Subcutaneous abdominal adipose tissue (tissue), 5 donors: ENCODE measurements around the gene COPS9.

Source experiments
- H3K27ac ChIP-seq: one replicate; pipeline ENCODE4 v1.7.0; 2013; ENCODE audit warnings: low read depth, mild to moderate bottlenecking, inconsistent platforms, low read length, moderate library complexity
- H3K27me3 ChIP-seq, 5 donors: one replicate each; pipeline ENCODE4 v1.7.0; 2013; ENCODE audit warnings: low read length in 5 of 5, inconsistent platforms in 1 of 5; ENCODE audit not compliant: control insufficient read depth in 5 of 5, insufficient read depth in 4 of 5
- H3K36me3 ChIP-seq, 5 donors: one replicate each; pipeline ENCODE4 v1.7.0; 2013; ENCODE audit warnings: low read length in 5 of 5; ENCODE audit not compliant: control insufficient read depth in 5 of 5, insufficient read depth in 5 of 5
- H3K4me1 ChIP-seq, 5 donors: one replicate each; pipeline ENCODE4 v1.7.0; 2013; ENCODE audit warnings: low read length in 5 of 5, mild to moderate bottlenecking in 3 of 5, moderate library complexity in 1 of 5; ENCODE audit not compliant: control insufficient read depth in 5 of 5, insufficient read depth in 5 of 5
- H3K4me3 ChIP-seq, 5 donors: one replicate each; pipeline ENCODE4 v1.7.0; 2013; ENCODE audit warnings: low read length in 5 of 5, low read depth in 1 of 5
- H3K9ac ChIP-seq, 5 donors: one replicate each; pipeline ENCODE4 v1.7.0; 2013; ENCODE audit warnings: low read length in 5 of 5, mild to moderate bottlenecking in 4 of 5, moderate library complexity in 3 of 5
- H3K9me3 ChIP-seq, 5 donors: one replicate each; pipeline ENCODE4 v1.7.0; 2013; ENCODE audit warnings: low read length in 5 of 5; ENCODE audit not compliant: control insufficient read depth in 5 of 5
- donor health status: healthy.
- donor health status: healthy.
- donor health status: healthy.
- donor health status: healthy.
- donor health status: healthy.

The COPS9 gene

DNA sequence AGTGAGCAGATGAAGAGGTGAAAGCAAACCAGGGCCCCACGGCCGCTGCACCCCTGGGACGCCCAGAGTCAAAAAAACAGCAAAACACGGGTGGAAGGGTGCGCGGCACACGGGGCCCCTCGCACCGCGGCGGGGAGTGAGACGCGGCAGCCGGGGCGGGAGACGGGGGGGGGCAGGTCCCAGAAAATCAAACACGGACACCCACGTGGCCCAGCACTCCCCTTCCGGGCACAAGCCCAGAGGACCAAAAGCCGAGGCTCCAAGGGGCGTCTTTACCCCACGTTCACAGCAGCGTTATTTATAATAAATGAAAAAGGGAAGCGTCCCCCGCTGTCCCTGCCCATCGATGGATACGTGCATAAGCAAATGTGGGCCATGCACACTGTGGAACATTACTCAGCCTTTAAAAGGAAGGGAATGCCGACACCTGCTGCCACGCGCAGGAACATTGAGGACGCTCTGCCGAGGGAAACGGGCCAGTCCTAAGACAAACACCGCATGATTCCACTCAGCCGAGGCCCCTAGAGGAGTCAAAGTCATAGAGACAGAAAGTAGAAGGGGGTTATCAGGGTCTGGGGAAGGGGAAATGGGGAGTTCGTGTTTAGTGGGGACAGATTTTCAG lies 677 bp upstream of the COPS9 start:
- Histone ChIP-seq H3K9ac (peak overlapping the region in 4 of 5 donors; percentile 56 to 98 (median 94)), H3K36me3 (peaks cover 0 to 21% (median 19%) of the 10 kb centered on the region in 5 donors), H3K9me3 (no peaks in the 10 kb centered on the region), H3K27me3 (peaks cover 0 to 4% (median 0%) of the 10 kb centered on the region in 5 donors), H3K4me1 (peaks cover 7 to 34% (median 25%) of the 10 kb centered on the region in 5 donors), H3K4me3 (peak overlapping the region; percentile 68 to 96 (median 88)), H3K27ac (no peak overlapping the region)

DNA sequence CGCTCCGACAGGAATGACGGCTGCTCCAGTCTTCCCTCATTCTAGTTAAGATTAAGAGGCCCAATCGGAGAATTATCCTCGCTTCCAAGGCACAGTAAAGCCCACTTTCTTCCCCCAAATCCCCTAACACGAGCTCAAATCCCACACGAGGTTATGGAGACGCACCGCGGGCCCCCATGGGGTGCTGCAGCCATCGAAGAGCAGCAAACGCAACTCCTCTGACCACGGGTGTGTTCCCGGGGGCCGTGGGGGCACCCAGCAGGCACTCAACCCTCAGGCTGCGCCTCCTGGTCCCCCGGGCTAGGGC lies 446 bp downstream of the COPS9 start:
- Histone ChIP-seq H3K27me3 (no peaks in the 10 kb centered on the region), H3K9me3 (no peaks in the 10 kb centered on the region), H3K36me3 (peaks cover 0 to 33% (median 30%) of the 10 kb centered on the region in 5 donors), H3K4me3 (peak overlapping the region; percentile 86 to 96 (median 88)), H3K9ac (peak overlapping the region; percentile 87 to 99 (median 97)), H3K27ac (peak overlapping the region; percentile 23), H3K4me1 (peaks cover 7 to 30% (median 25%) of the 10 kb centered on the region in 5 donors)

DNA sequence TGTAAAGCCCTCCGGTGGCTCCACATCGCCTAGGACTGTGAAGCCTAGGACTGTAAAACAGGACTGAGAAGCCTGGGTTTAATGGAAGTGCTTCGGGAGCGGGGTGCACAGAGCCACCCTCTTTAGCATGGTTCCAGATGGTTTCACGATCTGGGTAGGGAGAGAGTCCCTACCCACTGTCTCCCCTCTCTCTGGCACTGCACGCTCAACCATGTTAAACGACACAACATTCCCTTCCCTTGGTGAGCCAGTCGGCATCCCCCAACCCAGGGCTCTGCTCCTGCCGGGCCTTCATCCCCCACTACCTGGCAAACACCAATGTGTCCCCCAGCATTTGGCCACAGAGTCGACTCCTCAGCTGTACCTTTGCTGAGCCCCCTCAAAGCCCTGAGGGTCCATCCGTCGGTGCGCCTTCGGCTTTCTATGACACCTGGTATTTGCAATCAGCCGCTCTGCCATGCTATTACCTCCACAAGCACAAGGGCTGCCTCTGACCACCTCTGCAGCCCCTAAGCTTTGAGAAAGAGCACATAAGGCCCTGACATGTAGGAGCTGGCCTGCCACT lies 1.1 kb downstream of the COPS9 start:
- Histone ChIP-seq H3K27me3 (no peaks in the 10 kb centered on the region), H3K4me1 (peaks cover 7 to 27% (median 22%) of the 10 kb centered on the region in 5 donors), H3K36me3 (peaks cover 0 to 39% (median 36%) of the 10 kb centered on the region in 5 donors), H3K9me3 (no peaks in the 10 kb centered on the region), H3K4me3 (peak overlapping the region; percentile 86 to 96 (median 88)), H3K27ac (no peak overlapping the region), H3K9ac (peak overlapping the region; percentile 87 to 99 (median 97))

DNA sequence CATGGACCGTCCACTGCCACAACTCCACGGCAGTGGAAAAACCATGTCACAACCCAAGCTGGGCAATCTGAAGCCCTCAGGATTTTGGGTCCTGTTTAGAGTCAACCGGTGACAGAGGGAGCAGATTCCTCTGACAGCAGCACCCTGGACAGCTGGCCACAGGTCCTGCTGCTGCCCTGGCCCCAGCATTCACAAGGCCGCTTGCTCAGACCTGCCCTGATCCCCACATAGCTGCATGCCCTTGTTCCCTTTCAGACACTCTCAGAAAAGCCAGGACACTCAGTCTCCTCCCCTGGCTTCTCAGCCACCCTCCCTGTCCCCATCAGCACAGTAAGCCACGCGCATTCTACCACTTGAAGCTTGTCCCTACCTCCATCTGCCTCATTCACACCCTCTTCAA lies 1.6 kb downstream of the COPS9 start:
- peaks cover 7 to 27% (median 22%) of the 10 kb centered on the region in 5 donors for H3K4me1 ChIP-seq
- H3K36me3 ChIP-seq, result peaks cover 0 to 45% (median 42%) of the 10 kb centered on the region in 5 donors
- no peaks in the 10 kb centered on the region for H3K27me3 ChIP-seq
- H3K27ac ChIP-seq, result no peak overlapping the region
- H3K9ac ChIP-seq, result peak overlapping the region in 4 of 5 donors; percentile 91 to 99 (median 98)
- peak overlapping the region in 1 of 5 donors; percentile 86 for H3K4me3 ChIP-seq
- no peaks in the 10 kb centered on the region for H3K9me3 ChIP-seq

DNA sequence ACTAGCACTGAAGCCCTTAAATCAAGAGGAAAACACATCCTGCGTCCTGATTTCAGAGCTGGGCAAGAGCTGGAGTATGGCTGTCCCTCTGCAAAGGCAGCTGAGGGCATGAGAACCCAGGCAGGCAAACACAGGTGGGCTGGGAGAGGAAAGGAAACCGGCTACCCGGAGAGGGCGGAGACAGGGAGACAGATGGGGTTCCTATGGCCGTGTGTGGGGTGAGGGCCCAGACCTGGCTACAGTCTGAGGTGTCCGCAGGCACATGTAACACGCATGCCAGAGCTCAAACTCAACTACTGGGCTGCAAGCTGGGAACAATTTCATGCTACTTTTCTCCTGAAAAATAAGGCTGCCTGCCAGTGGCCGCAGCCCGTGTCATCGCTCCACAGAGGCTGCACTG lies 2.7 kb downstream of the COPS9 start:
- H3K36me3 ChIP-seq, result peaks cover 0 to 55% (median 53%) of the 10 kb centered on the region in 5 donors
- H3K9me3 ChIP-seq, result no peaks in the 10 kb centered on the region
- H3K27ac ChIP-seq, result no peak overlapping the region
- H3K27me3 ChIP-seq, result no peaks in the 10 kb centered on the region
- H3K4me3 ChIP-seq, result no peak overlapping the region
- peaks cover 7 to 27% (median 22%) of the 10 kb centered on the region in 5 donors for H3K4me1 ChIP-seq
- H3K9ac ChIP-seq, result no peak overlapping the region

DNA sequence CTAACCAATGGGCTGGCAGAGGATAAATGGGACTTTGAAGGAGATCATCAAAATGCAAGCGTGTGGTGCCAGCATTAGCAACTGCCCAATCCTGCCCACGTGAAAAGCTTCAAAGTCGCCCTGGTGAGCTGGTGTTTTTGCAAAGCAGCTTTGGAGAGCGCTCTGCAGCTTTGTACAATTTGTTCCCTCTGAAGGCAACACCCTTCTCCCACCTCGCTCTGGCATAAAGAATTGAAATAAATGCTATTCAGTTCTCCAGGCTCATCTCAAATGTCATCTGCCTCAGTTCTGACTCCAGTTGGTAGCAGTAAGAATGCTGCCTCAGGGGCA lies 3.5 kb downstream of the COPS9 start:
- H3K4me1 ChIP-seq, result peaks cover 7 to 27% (median 22%) of the 10 kb centered on the region in 5 donors
- H3K36me3 ChIP-seq, result peaks cover 0 to 63% (median 61%) of the 10 kb centered on the region in 5 donors
- no peak overlapping the region for H3K4me3 ChIP-seq

DNA sequence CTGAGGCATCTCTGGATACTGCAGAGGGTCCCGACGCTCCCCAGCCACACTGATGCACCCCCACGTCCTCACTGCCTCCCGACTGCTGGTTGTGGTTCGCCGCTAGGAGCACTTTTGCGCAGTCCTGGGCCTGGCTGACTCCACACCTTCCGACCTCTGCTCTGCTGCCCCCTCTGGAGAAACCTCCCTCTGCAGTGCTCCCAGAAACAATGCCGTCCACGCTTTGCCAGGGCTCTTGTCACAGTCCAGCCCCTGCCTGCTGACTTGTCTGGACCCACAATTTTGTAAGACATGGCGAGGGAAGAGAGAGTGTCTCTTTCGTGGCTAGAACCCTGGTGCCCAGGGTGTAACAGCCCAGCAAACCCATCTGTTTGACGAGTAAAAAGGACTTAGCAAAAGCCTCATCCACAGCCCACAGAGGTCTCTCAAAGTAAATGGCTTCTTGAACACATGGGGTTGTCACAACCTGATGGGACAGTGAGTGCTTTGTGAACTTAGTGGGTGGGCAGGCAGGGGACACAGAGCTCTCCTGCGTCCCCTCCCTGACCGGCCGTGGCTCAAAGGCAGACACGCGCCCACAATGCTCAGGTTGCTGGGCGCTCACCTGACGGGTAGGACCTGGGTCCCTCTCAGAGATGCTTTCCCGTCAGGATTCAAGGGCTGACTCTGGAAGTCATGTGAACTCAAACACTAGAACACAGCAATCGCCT lies 4.0 kb downstream of the COPS9 start:
- H3K27me3 ChIP-seq, result no peaks in the 10 kb centered on the region
- no peak overlapping the region for H3K27ac ChIP-seq
- H3K9me3 ChIP-seq, result no peaks in the 10 kb centered on the region
- H3K9ac ChIP-seq, result no peak overlapping the region
- no peak overlapping the region for H3K4me3 ChIP-seq
- H3K36me3 ChIP-seq, result peaks cover 0 to 68% (median 65%) of the 10 kb centered on the region in 5 donors
- H3K4me1 ChIP-seq, result peaks cover 7 to 26% (median 22%) of the 10 kb centered on the region in 5 donors

More for the DNA sequence above, 3.5 kb downstream of the COPS9 start:
- no peaks in the 10 kb centered on the region for H3K27me3 ChIP-seq
- H3K27ac ChIP-seq, result no peak overlapping the region
- no peaks in the 10 kb centered on the region for H3K9me3 ChIP-seq
- H3K9ac ChIP-seq, result no peak overlapping the region

DNA sequence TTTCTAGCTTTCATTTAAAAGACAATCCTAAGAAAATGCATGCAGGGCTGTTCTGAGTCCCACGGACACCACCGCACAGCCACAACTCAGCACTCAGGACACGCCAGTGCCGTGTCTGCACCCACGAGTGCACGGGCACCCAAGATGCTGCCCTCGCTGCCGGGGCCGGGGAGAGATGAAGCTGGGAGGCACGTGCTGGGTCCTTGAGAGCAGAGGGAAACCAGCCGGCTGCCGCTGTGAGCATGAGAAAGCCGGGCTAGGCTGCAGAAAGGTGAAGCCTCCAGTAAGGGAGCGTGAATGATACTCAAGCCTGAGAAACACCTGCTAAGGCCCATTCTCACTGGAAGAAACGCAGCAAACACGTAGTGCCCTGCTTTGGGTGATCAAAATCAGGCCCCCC lies 4.8 kb downstream of the COPS9 start:
- Histone ChIP-seq H3K27me3 (no peaks in the 10 kb centered on the region), H3K36me3 (peaks cover 0 to 73% (median 67%) of the 10 kb centered on the region in 5 donors), H3K9ac (no peak overlapping the region), H3K27ac (no peak overlapping the region), H3K4me1 (peaks cover 7 to 18% (median 15%) of the 10 kb centered on the region in 5 donors), H3K9me3 (no peaks in the 10 kb centered on the region), H3K4me3 (no peak overlapping the region)

DNA sequence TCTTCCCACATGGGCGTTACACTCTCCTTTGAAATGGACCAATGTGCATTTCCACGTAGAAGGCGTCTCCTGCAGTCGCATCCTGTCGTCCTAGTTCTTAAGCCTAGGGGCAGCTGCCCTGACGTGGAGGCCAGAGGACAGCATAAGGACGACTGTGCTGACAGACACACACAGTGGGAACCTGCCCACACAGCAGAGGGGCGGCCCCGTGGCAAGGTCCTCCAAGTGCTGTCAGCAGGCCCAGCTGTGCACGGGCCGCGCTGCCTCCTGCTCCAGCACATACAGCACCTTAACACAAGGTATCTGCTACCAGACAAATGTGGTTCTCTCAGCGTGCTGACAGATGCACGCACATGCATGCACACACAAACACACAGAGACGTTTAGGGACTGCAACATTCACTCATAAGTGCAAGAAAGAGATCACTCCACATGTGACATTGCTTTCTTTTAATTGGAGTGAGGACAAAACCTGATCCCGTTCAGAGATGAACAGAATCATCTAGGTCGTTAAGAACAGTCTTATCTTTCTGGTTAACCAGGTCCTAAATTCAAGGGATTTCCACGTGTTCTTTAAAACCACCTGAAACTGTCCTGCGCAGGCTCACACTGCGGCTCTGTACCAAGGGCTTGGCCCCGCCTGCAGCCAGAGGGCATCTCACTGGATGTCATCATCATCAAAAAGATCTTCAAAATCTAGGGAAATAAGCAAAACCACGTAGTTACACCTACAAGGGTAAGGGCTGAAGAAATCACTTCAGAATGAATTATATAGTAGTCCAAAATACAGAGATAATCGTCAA lies 5.5 kb downstream of the COPS9 start:
- Histone ChIP-seq H3K9ac (no peak overlapping the region), H3K9me3 (no peaks in the 10 kb centered on the region), H3K36me3 (peaks cover 0 to 79% (median 74%) of the 10 kb centered on the region in 5 donors), H3K27ac (no peak overlapping the region), H3K4me1 (peaks cover 7 to 16% (median 14%) of the 10 kb centered on the region in 5 donors), H3K27me3 (no peaks in the 10 kb centered on the region), H3K4me3 (no peak overlapping the region)
